GM18951 (cell line): ENCODE data around the gene FGFBP2.
"Not testable (repeated sequence)": the region's sequence is repeated elsewhere in the genome, so short reads cannot be mapped to it uniquely, and the experiment has no call there.

Source experiments
- POLR2A ChIP-seq: IDR thresholded peaks from 4 replicates; pipeline ENCODE4 v1.6.1; 2011; ENCODE audit warnings: mild to moderate bottlenecking; ENCODE audit not compliant: insufficient read length, insufficient read depth; ENCODE audit errors: extremely low read depth
- in situ Hi-C: fragments of 300-500 bp; cut with MboI; formaldehyde crosslinking; loops from one replicate; pipeline ENCODE4 v1.12.0; 2022; ENCODE audit warnings: low sequenced_read_pairs, mixed read lengths, inconsistent platforms; ENCODE audit not compliant: unreplicated experiment

Gene FGFBP2

GRCh38 chr4:15935504-15936402 is 27.2 kb downstream of the FGFBP2 start:
- in situ Hi-C loops = no loop called here

GRCh38 chr4:15934259-15934658 is 28.7 kb downstream of the FGFBP2 start:
- TF ChIP-seq POLR2A = no peak
- in situ Hi-C loops = no loop called here

More at GRCh38 chr4:15935504-15936402, 27.2 kb downstream of the FGFBP2 start:
- no peak for TF ChIP-seq POLR2A

GRCh38 chr4:15931451-15932210 is 31.3 kb downstream of the FGFBP2 start:
- in situ Hi-C loops = no loop called here
- no peak for TF ChIP-seq POLR2A

GRCh38 chr4:15930314-15930713 is 32.7 kb downstream of the FGFBP2 start:
- TF ChIP-seq POLR2A = no peak
- in situ Hi-C loops = no loop called here

GRCh38 chr4:15929540-15929939 is 33.4 kb downstream of the FGFBP2 start:
- in situ Hi-C loops = no loop called here
- no peak for TF ChIP-seq POLR2A

GRCh38 chr4:15928883-15929282 is 34.1 kb downstream of the FGFBP2 start:
- TF ChIP-seq POLR2A = no peak
- in situ Hi-C loops = no loop called here

- in situ Hi-C loops = no loop called here
- no peak for TF ChIP-seq POLR2A
These were observed 36.5 kb downstream of the FGFBP2 start for GRCh38 chr4:15926486-15926885.

- in situ Hi-C loops = no loop called here
- no peak for TF ChIP-seq POLR2A
These were observed 37.1 kb downstream of the FGFBP2 start for GRCh38 chr4:15925830-15926229.

GRCh38 chr4:15921592-15921932 is 41.4 kb downstream of the FGFBP2 start:
- TF ChIP-seq POLR2A = no peak
- in situ Hi-C loops = no loop called here

GRCh38 chr4:15920723-15921591 is 42.0 kb downstream of the FGFBP2 start:
- TF ChIP-seq POLR2A = no peak
- in situ Hi-C loops = no loop called here

GRCh38 chr4:15918484-15919129 is 44.4 kb downstream of the FGFBP2 start:
- no peak for TF ChIP-seq POLR2A
- in situ Hi-C loops = no loop called here

GRCh38 chr4:15917297-15917696 is 45.7 kb downstream of the FGFBP2 start:
- in situ Hi-C loops = no loop called here
- TF ChIP-seq POLR2A = no peak

GRCh38 chr4:15916358-15916757 is 46.6 kb downstream of the FGFBP2 start:
- in situ Hi-C loops = not testable (repeated sequence)

- in situ Hi-C loops = no loop called here
- TF ChIP-seq POLR2A = no peak
These were observed 48.2 kb downstream of the FGFBP2 start for GRCh38 chr4:15914736-15915135.
